Activated CD4-positive, alpha-beta memory T cell treated with anti-CD3 and anti-CD28 coated beads, Interleukin-2, amount 10 ng/mL, durations not matched to agents 7 days and 5 days (primary cell): ENCODE data around the gene TCEAL5. TPM values are rescaled to one million over a fixed set of nuclear protein-coding genes. Genes with fewer than 3 reads are reported as not detected.

Source experiments
- total RNA-seq, 2 experiments: library from RNA; stranded (reverse); gene quantifications; one replicate each; pipeline ENCODE4 v1.2.3, GENCODE V29; 2021

TCEAL5 gene
- total RNA-seq, 2 experiments from 2014 or later, result not detected

Other genes starting within 250 kb of the TCEAL5 start
- gene BEX1, start 212.6 kb downstream of the TCEAL5 start, total RNA-seq, result not detected
- gene NXF3, start 183.6 kb downstream of the TCEAL5 start, total RNA-seq, result not detected
- gene BEX4, start 61.6 kb downstream of the TCEAL5 start, total RNA-seq, result 10 to 100 TPM; 10.5 to 12.2 TPM
- gene TCEAL8, start 21.6 kb downstream of the TCEAL5 start, total RNA-seq, result 10 to 100 TPM; 41.9 to 42.6 TPM
- gene BEX2, start 34.2 kb upstream of the TCEAL5 start, total RNA-seq, result 1 to 10 TPM; 8.1 to 9.3 TPM
- not detected for gene TCEAL7, start 53.5 kb upstream of the TCEAL5 start, total RNA-seq
- 1 to 10 TPM in 1 of 2 experiments, under 1 TPM in 1; 0.50 to 1.0 TPM for gene TCEAL9, start 79.8 kb upstream of the TCEAL5 start, total RNA-seq
- gene BEX3, start 99.8 kb upstream of the TCEAL5 start, total RNA-seq, result 10 to 100 TPM; 18.6 to 20.0 TPM
- gene RAB40A, start 242.7 kb upstream of the TCEAL5 start, total RNA-seq, result under 1 TPM in 1 of 2 experiments, not detected in 1; 0.10 TPM